GM21515 (cell line): Measurements from ENCODE around the gene PILRB.

ENCODE experiments used
- ATAC-seq: cut with Tn5 transposase; IDR thresholded peaks from one replicate; pipeline ENCODE4 v1.9.1; 2021; ENCODE audit not compliant: unreplicated experiment

PILRB gene

DNA sequence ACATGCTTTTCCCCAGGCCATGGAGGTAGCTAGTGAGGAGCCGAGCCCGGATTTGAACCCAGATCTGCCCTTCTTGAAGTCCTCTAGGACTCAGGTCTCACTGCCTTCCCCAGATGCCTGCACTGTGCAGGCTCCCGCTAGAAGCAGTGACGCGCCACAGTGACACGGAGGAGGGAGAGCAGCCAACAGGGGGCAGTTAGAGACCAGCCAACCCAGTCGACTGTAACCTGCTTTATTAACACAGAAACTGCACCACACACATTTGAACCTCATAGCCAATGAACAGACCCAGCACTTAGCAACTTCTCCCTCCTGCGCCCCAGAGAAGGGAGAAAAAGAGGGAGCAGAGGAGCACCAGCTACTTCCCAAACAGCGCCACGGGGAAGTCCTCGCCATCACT, 42.7 kb downstream of the PILRB start:
- no peak for ATAC-seq

DNA sequence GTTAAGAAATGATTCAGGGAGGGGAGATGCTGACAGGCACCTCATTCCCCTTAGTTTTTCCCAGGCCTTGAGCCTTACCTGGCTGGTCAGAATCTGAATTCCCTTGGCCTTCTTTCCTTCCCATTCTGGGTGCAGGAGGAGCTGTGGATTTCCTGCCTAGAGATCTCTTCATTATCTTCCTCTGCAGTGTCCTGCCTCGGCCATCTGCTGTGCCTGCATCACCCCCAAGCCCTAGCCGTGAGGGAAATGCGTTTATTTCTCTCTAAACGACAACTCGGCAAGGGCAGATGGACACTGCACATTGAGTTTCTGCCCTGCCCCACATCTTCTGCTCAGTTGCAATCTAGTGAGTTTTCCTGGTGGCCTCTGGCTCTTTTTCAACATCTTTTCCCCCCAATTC, 43.9 kb downstream of the PILRB start:
- no peak for ATAC-seq

DNA sequence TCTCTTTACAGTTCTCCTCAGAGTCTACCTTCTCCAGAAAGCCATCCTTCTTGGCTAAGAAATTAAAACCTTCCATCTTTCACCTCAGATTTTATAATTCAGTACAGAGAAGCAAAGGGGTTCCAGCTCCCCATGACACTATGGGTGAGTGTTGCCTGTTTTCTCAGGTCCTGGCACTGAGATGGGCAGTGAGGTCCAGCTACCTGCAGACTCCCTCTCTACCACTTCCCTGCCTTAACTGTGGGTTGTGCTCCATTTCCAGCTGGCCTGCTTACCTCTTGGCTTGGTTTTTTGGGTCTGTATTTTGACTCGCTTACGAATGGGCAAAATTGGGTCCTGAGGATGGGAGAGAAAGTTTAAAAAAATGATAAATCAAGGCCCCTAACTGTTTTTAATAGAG, 44.3 kb downstream of the PILRB start:
- no peak for ATAC-seq

DNA sequence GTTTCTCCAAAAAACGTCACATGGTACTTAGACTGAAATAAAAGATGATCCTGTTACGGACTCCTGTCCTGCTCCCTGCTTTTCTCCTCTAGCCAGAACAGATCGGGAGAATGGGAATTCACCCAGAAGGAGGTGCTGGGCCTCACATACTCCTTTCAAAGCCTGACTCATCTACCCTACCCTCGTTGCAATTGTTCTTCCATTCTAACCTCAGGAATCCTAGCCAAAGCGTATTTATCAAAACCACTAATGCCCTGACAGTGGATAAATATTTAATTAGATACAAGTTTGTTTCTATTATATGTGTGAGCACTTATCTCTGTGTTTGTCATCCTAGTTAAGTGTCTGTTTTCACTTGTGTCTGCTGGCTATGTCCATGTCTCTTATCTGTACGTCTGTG, 48.9 kb downstream of the PILRB start:
- ATAC-seq, result no peak

DNA sequence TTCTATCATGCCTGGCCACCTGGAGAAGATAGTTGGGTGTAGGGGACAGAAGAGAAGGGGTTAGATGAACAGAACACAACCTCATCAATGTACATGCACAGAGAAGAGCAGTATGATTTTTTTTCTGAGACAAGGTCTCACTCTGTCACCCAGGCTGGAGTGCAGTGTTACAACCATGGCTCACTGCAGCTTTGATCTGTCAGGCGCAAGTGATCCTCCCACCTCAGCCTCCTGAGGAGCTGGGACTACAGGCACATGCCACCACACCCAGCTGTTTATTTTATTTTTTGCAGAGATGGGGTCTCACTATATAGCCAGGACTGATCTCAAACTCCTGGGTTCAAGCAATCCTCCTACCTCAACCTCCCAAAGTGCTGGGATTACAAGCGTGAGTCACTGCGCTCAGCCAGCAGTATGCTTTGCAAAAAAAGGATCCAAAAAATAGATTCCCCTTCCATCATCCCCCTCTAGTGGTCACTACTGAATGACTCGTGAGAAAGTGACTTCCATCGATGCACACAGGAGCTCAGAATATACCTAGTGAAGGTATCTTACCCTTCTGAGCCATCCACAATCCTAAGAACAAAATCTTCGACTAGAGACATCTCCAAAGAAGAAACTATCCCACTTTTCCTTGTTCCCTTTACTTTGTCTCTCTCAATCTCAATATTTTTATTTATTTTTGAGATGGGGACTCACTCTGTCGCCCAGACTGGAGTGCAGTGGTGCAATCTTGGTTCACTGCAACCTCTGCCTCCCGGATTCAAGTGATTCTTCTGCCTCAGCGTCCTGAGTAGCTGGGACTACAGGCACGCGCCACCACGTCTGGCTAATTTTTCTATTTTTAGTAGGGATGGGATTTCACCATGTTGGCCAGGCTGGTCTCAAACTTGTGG, 49.6 kb downstream of the PILRB start:
- ATAC-seq, result no peak

DNA sequence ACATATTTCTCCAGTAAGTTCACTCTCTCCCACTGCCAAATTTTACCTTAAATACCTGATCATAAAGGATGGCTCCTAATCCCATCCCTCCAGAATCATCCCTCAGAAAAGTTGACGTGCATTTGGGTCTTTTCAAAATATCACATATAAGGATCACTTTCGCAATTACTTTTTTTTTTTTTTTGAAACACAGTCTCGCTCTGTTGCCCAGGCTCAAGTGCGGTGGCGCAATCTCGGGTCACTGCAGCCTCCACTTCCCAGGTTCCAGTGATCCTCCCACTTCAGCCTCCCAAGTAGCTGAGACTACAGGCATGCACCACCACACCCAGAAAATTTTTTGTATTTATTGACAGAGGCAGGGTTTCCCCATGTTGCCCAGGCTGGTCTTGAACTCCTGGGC, 53.2 kb downstream of the PILRB start:
- ATAC-seq, result no peak

DNA sequence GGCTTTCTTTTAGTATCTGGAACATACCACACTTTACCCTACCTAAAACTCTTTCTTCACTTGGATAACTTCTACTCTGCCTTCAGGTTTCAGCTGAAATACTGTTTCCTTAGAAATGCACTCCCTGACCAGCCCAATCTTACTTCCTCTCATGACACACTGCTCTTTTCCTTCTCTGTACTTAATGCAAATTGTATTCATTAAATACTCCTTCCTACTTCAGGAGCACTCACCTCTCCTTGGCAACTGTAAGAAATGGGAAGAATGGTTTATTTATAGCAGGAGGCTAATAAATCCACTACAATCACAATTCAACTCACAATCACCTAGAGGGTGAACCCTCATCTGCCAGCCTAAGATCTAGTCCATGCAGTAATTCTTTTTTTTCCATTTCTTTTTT, 55.4 kb downstream of the PILRB start:
- no peak for ATAC-seq

DNA sequence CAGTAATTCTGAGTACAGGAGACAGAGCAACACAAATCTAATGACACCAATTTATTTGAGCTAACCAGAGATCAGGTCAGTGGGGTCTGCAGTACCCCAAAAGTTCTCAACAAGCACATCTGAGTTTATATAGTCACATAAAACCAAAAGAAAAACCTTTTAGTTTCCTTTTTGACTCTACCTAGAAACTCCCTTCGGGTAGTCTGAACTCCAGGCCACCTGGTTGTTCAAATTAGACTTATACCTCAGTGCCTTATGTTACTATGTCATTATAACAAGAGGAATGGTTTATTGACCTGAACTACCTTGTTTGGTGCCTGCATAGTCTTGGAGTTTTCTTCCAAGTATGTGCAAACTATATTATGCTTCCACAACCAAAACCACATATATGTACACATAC, 56.0 kb downstream of the PILRB start:
- no peak for ATAC-seq

DNA sequence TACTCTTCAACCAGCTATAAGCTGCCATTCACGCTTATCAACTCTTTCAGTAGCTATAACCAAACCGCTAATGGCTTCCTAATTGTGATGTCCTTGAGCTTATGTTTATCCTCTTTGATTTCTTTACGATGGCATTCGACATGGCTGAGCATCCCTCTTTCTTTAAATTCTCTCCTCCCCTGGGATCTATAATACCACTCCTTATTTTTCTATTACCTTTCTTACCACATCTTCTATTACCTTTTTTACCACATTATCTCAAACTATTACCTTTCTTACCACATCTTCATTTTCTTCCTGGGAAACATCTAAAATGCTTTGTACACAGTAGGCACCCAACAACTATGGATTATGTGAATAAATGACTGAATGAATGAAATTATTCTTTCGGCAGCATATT, 57.5 kb downstream of the PILRB start:
- no peak for ATAC-seq
